HG03066 (cell line): ENCODE measurements around the gene SPACA6.

Experiments
- ATAC-seq: cut with Tn5 transposase; IDR thresholded peaks from one replicate; pipeline ENCODE4 v1.9.1; 2021; ENCODE audit warnings: low read depth; ENCODE audit not compliant: unreplicated experiment

SPACA6 gene

GRCh38 chr19:51688671-51689571 is 4.2 kb upstream of the SPACA6 start:
- ATAC-seq: no peak

GRCh38 chr19:51689751-51690453 is 3.2 kb upstream of the SPACA6 start:
- no peak for ATAC-seq

GRCh38 chr19:51690454-51691073 is 2.6 kb upstream of the SPACA6 start:
- no peak for ATAC-seq

GRCh38 chr19:51691074-51691583 is 2.0 kb upstream of the SPACA6 start:
- ATAC-seq: no peak

GRCh38 chr19:51691584-51692428 is 1.3 kb upstream of the SPACA6 start:
- no peak for ATAC-seq

GRCh38 chr19:51692468-51692867 is 662 bp upstream of the SPACA6 start:
- ATAC-seq: no peak

GRCh38 chr19:51693819-51694218 is 689 bp downstream of the SPACA6 start:
- no peak for ATAC-seq

GRCh38 chr19:51694318-51695085 is 1.4 kb downstream of the SPACA6 start:
- no peak for ATAC-seq

- ATAC-seq: no peak
These were observed 2.0 kb downstream of the SPACA6 start for GRCh38 chr19:51695088-51695487.

GRCh38 chr19:51695702-51696315 is 2.7 kb downstream of the SPACA6 start:
- ATAC-seq: no peak

GRCh38 chr19:51696606-51697005 is 3.5 kb downstream of the SPACA6 start:
- ATAC-seq: no peak

GRCh38 chr19:51697169-51697776 is 4.1 kb downstream of the SPACA6 start:
- ATAC-seq: no peak

GRCh38 chr19:51698296-51698695 is 5.2 kb downstream of the SPACA6 start:
- ATAC-seq: no peak

GRCh38 chr19:51699170-51699569 is 6.0 kb downstream of the SPACA6 start:
- ATAC-seq: no peak

- ATAC-seq: no peak
These were observed 8.5 kb downstream of the SPACA6 start for GRCh38 chr19:51701468-51702100.

GRCh38 chr19:51702103-51702824 is 9.1 kb downstream of the SPACA6 start:
- no peak for ATAC-seq

GRCh38 chr19:51702825-51703574 is 9.9 kb downstream of the SPACA6 start:
- no peak for ATAC-seq
